HCT116 (cell line): Measurements from ENCODE around the gene SVEP1. TPM values are rescaled to one million over a fixed set of nuclear protein-coding genes. Genes with fewer than 3 reads are reported as not detected.

ENCODE experiments used
- ATAC-seq: fragments of 200-7000 bp; cut with Tn5 transposase; 2 replicates; pipeline ENCODE4 v1.9.1; 2020; ENCODE audit warnings: mild to moderate bottlenecking, moderate library complexity
- BruUV-seq: library from RNA; stranded (reverse); fragments of 400-500 nt; replicated peaks from 2 replicates; lab custom pipeline; 2021; lab: Mats Ljungman, UMichigan
- CTCF ChIA-PET: fragments of 300-600 bp; sonication (Branson Sonifier 250); formaldehyde crosslinking; loops from one replicate; lab custom pipeline; 2021; ENCODE audit warnings: antibody characterized with exemption; lab: Charles Lee
- POLR2A ChIA-PET: fragments of 300-600, 350-600 bp; sonication (Branson Sonifier 250); formaldehyde crosslinking; loops from one replicate; lab custom pipeline; 2021; ENCODE audit warnings: antibody characterized with exemption; lab: Charles Lee
- RAD21 ChIA-PET, 2 experiments: fragments of 300-600 bp; sonication (Branson Sonifier 250); formaldehyde crosslinking; loops; one replicate each; lab custom pipeline; 2023; ENCODE audit warnings: low total read pairs in 2 of 2; ENCODE audit not compliant: uncharacterized antibody in 2 of 2, unreplicated experiment in 2 of 2, low non-redundant PET in 1 of 2; lab: Charles Lee
- DNase-seq: peaks from one replicate; pipeline ENCODE4 v3.0.0-alpha.2; 2010; ENCODE audit warnings: low read depth, low spot score
- H2AFZ ChIP-seq: fragments of 200-600 bp; shearing (Covaris generic), sonication (generic); 2 replicates; pipeline ENCODE4 v1.6.1; 2017; ENCODE audit warnings: low read depth, mixed run types, mixed read lengths, antibody characterized with exemption, low read length; ENCODE audit not compliant: poor library complexity, severe bottlenecking
- H3K27ac ChIP-seq: 2 replicates; pipeline ENCODE4 v1.5.1; 2012; ENCODE audit warnings: low read depth, low read length
- H3K27me3 ChIP-seq: fragments of 200-600 bp; sonication (generic); 2 replicates; pipeline ENCODE4 v1.6.1; 2016; ENCODE audit warnings: mixed run types, low read length, mixed read lengths; ENCODE audit not compliant: insufficient read depth
- H3K36me3 ChIP-seq, 2 experiments: fragments of 200-500 bp in 1 of 2; fragments of 200-600 bp in 1 of 2; sonication (Bioruptor generic) in 1 of 2; sonication (generic) in 1 of 2; 2 replicates each; pipeline versions ENCODE4 v1.5.1 to v1.6.1; 2014 to 2016; ENCODE audit warnings: low read length in 2 of 2, inconsistent platforms in 1 of 2, mixed read lengths in 1 of 2, mixed run types in 1 of 2; ENCODE audit not compliant: insufficient read depth in 2 of 2, control insufficient read depth in 1 of 2
- H3K4me1 ChIP-seq, 2 experiments: fragments of 200-600 bp in 1 of 2; sonication (generic) in 1 of 2; 2 replicates each; pipeline versions ENCODE4 v1.5.1 to v1.6.1; 2012 to 2017; ENCODE audit warnings: low read length in 2 of 2, inconsistent platforms in 1 of 2, mild to moderate bottlenecking in 1 of 2, mixed read lengths in 1 of 2, mixed run types in 1 of 2, moderate library complexity in 1 of 2; ENCODE audit not compliant: insufficient read depth in 2 of 2, control insufficient read depth in 1 of 2
- H3K4me2 ChIP-seq: fragments of 200-600 bp; sonication (generic); 2 replicates; pipeline ENCODE4 v1.6.1; 2017; ENCODE audit warnings: mixed run types, low read length, mixed read lengths
- H3K4me3 ChIP-seq, 2 experiments: fragments of 200-600 bp in 1 of 2; sonication (generic) in 1 of 2; replicated peaks in 1 of 2; 2 replicates each; pipeline ENCODE4 v1.5.1; 2011 to 2016; ENCODE audit warnings: low read length in 2 of 2, control low read depth in 1 of 2, low read depth in 1 of 2, mild to moderate bottlenecking in 1 of 2, mixed read lengths in 1 of 2, mixed run types in 1 of 2
- H3K79me2 ChIP-seq: fragments of 200-600 bp; sonication (generic); 2 replicates; pipeline ENCODE4 v1.6.1; 2017; ENCODE audit warnings: mild to moderate bottlenecking, mixed run types, low read length, moderate library complexity, mixed read lengths; ENCODE audit not compliant: insufficient read depth
- H3K9ac ChIP-seq: fragments of 200-600 bp; sonication (generic); 2 replicates; pipeline ENCODE4 v1.6.1; 2016; ENCODE audit warnings: low read length, mixed read lengths
- H3K9me2 ChIP-seq: fragments of 200-600 bp; sonication (generic), shearing (Covaris generic); 2 replicates; pipeline ENCODE4 v1.6.1; 2017; ENCODE audit warnings: mixed run types, mild to moderate bottlenecking, moderate library complexity; ENCODE audit not compliant: insufficient read depth
- H3K9me3 ChIP-seq, 2 experiments: fragments of 200-500 bp in 1 of 2; fragments of 200-600 bp in 1 of 2; sonication (Bioruptor generic) in 1 of 2; sonication (generic) in 1 of 2; 2 replicates each; pipeline ENCODE4 v1.6.1; 2014 to 2017; ENCODE audit warnings: low read length in 2 of 2, mixed read lengths in 2 of 2, inconsistent platforms in 1 of 2, low read depth in 1 of 2, mild to moderate bottlenecking in 1 of 2, mixed run types in 1 of 2, moderate library complexity in 1 of 2; ENCODE audit not compliant: control insufficient read depth in 1 of 2, insufficient read depth in 1 of 2
- H4K20me1 ChIP-seq: fragments of 200-600 bp; sonication (generic), shearing (Covaris generic); 2 replicates; pipeline ENCODE4 v1.6.1; 2017; ENCODE audit warnings: mixed run types, mild to moderate bottlenecking, moderate library complexity; ENCODE audit not compliant: insufficient read depth
- CBX3 ChIP-seq: IDR thresholded peaks from 2 replicates; pipeline ENCODE4 v1.6.1; 2012; ENCODE audit warnings: low read depth
- ELF1 ChIP-seq: IDR thresholded peaks from 2 replicates; pipeline ENCODE4 v1.6.1; 2012; ENCODE audit warnings: low read depth, borderline replicate concordance
- EZH2 ChIP-seq: fragments of 200-600 bp; sonication (generic); IDR thresholded peaks from 2 replicates; pipeline ENCODE4 v1.6.1; 2017; ENCODE audit warnings: antibody characterized with exemption, mixed run types
- SP1 ChIP-seq: IDR thresholded peaks from 2 replicates; pipeline ENCODE4 v1.6.1; 2012; ENCODE audit warnings: low read depth
- TCF7L2 ChIP-seq: IDR thresholded peaks from 2 replicates; pipeline ENCODE4 v1.7.0; 2011; ENCODE audit warnings: borderline replicate concordance, inconsistent platforms; ENCODE audit not compliant: insufficient read depth, insufficient read length; ENCODE audit errors: extremely low read depth
- YY1 ChIP-seq: IDR thresholded peaks from 2 replicates; pipeline ENCODE4 v1.6.1; 2011; ENCODE audit warnings: low read length, low read depth, moderate library complexity, mild to moderate bottlenecking; ENCODE audit not compliant: insufficient replicate concordance; ENCODE audit errors: extremely low read depth
- ZFX ChIP-seq: fragments of 450-650 bp; IDR thresholded peaks from 2 replicates; pipeline ENCODE4 v1.6.1; 2017
- ZNF274 ChIP-seq: fragments of 200-500 bp; sonication (Bioruptor generic); IDR thresholded peaks from 2 replicates; pipeline ENCODE4 v1.6.1; 2014; ENCODE audit warnings: mild to moderate bottlenecking, low read depth, low read length, inconsistent platforms
- intact Hi-C: fragments of 100-400 bp; cut with micrococcal nuclease; formaldehyde crosslinking; loops from 2 replicates; pipeline ENCODE4 v1.10.0; 2022
- total RNA-seq: library from RNA; stranded (reverse); gene quantifications from one replicate; pipeline ENCODE4 v1.2.1, GENCODE V29; 2021; ENCODE audit not compliant: unreplicated experiment
- TF ChIP-seq, protein P1 (sequence below): IDR thresholded peaks from 2 replicates; pipeline ENCODE4 v1.6.1; 2012
- TF ChIP-seq, protein P2 (sequence below), 3 experiments: fragments of 200-600 bp in 1 of 3; sonication (generic) in 1 of 3; IDR thresholded peaks in 2 of 3; conservative IDR thresholded peaks in 1 of 3; 2 replicates each; pipeline ENCODE4 v1.5.1; 2012 to 2017; ENCODE audit warnings: low read depth in 2 of 3, low read length in 2 of 3, antibody characterized with exemption in 1 of 3, borderline replicate concordance in 1 of 3, control low read depth in 1 of 3, mild to moderate bottlenecking in 1 of 3, mixed read lengths in 1 of 3, mixed run types in 1 of 3, moderate library complexity in 1 of 3; ENCODE audit not compliant: insufficient read depth in 1 of 3
- TF ChIP-seq, protein P3 (sequence below): IDR thresholded peaks from 2 replicates; pipeline ENCODE4 v1.6.1; 2012
- TF ChIP-seq, protein P4 (sequence below): IDR thresholded peaks from 2 replicates; pipeline ENCODE4 v1.6.1; 2011; ENCODE audit warnings: mild to moderate bottlenecking, low read length, moderate library complexity; ENCODE audit not compliant: insufficient replicate concordance; ENCODE audit errors: extremely low read depth

Gene SVEP1
- total RNA-seq, 1 experiment from 2014 or later: 0.15 TPM

DNA sequence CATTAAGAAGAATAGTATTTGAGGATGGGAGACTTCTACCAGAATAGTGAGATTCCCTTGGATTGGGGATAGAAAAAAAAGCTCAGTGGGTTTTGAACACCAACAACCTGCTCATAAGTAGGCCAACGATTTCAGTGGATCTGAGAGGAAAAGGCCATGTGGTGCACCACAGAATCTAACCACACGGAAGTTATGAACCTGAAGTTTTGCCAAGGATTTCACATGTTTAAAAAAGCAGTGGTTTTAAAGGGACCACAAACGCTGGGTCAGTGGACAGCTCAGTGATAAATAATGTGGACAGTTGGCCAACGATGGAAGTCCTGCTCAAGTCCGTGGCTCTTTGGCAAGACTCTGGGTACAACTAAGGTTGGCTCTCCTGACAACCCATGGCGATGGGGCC is 134.6 kb downstream of the SVEP1 start:
- Histone ChIP-seq H3K4me2 (no peak overlapping the region), H3K9ac (no peak overlapping the region), H3K9me2 (no peaks in the 10 kb centered on the region), H3K4me3 (no peak overlapping the region), H3K27me3 (no peaks in the 10 kb centered on the region), H3K4me1 (0 out of 4 replicates have a peak, but pooled peaks cover 0 to 2% of the 10 kb centered on the region in 2 experiments), H3K9me3 (no peaks in the 10 kb centered on the region), H3K27ac (no peak overlapping the region), H2AFZ (no peak overlapping the region), H4K20me1 (no peaks in the 10 kb centered on the region), H3K79me2 (no peaks in the 10 kb centered on the region), H3K36me3 (no peaks in the 10 kb centered on the region)
- ATAC-seq (no peak), DNase-seq (no peak)
- ChIA-PET POLR2A (no interaction called here), RAD21 (no interaction called here)
- BruUV-seq: no TSS peak
- intact Hi-C loops: no loop called here
- TF ChIP-seq YY1 (no peak), TCF7L2 (no peak), EZH2 (no peak), SP1 (no peak), ZFX (no peak), ELF1 (no peak), ZNF274 (no peak), CBX3 (no peak)
- TF ChIP-seq, protein P1, sequence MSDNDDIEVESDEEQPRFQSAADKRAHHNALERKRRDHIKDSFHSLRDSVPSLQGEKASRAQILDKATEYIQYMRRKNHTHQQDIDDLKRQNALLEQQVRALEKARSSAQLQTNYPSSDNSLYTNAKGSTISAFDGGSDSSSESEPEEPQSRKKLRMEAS: no peak
- TF ChIP-seq, protein P2, sequence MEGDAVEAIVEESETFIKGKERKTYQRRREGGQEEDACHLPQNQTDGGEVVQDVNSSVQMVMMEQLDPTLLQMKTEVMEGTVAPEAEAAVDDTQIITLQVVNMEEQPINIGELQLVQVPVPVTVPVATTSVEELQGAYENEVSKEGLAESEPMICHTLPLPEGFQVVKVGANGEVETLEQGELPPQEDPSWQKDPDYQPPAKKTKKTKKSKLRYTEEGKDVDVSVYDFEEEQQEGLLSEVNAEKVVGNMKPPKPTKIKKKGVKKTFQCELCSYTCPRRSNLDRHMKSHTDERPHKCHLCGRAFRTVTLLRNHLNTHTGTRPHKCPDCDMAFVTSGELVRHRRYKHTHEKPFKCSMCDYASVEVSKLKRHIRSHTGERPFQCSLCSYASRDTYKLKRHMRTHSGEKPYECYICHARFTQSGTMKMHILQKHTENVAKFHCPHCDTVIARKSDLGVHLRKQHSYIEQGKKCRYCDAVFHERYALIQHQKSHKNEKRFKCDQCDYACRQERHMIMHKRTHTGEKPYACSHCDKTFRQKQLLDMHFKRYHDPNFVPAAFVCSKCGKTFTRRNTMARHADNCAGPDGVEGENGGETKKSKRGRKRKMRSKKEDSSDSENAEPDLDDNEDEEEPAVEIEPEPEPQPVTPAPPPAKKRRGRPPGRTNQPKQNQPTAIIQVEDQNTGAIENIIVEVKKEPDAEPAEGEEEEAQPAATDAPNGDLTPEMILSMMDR (IDR thresholded peaks at IDR 0.05 in 2 of 3, conservative IDR thresholded peaks at IDR 0.05 in 1 of 3; ENCODE audit: borderline replicate concordance in 1 of 3, insufficient read depth in 1 of 3, low read depth in 2 of 3, low read length in 2 of 3): no peak
- TF ChIP-seq, protein P3, sequence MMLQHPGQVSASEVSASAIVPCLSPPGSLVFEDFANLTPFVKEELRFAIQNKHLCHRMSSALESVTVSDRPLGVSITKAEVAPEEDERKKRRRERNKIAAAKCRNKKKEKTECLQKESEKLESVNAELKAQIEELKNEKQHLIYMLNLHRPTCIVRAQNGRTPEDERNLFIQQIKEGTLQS: no peak
- TF ChIP-seq, protein P4, sequence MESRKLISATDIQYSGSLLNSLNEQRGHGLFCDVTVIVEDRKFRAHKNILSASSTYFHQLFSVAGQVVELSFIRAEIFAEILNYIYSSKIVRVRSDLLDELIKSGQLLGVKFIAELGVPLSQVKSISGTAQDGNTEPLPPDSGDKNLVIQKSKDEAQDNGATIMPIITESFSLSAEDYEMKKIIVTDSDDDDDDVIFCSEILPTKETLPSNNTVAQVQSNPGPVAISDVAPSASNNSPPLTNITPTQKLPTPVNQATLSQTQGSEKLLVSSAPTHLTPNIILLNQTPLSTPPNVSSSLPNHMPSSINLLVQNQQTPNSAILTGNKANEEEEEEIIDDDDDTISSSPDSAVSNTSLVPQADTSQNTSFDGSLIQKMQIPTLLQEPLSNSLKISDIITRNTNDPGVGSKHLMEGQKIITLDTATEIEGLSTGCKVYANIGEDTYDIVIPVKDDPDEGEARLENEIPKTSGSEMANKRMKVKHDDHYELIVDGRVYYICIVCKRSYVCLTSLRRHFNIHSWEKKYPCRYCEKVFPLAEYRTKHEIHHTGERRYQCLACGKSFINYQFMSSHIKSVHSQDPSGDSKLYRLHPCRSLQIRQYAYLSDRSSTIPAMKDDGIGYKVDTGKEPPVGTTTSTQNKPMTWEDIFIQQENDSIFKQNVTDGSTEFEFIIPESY: no peak
- TF ChIP-seq, all 23 proteins: peak for 0
- CTCF ChIA-PET: no interaction called here
